HepG2 (cell line): ENCODE data around the gene DDN. TPM values are rescaled to one million over a fixed set of nuclear protein-coding genes. Genes with fewer than 3 reads are reported as not detected.

ENCODE experiments used
- ATAC-seq: fragments of 200-7000 bp; cut with Tn5 transposase; 3 replicates; pipeline ENCODE4 v1.9.1; 2020; ENCODE audit warnings: mild to moderate bottlenecking, moderate library complexity
- BruUV-seq: library from RNA; stranded (reverse); fragments of 400-500 nt; replicated peaks from 2 replicates; lab custom pipeline; 2021; lab: Mats Ljungman, UMichigan
- CTCF ChIA-PET: fragments of 300-600 bp; formaldehyde crosslinking; extraction: SDS; loops from one replicate; lab custom pipeline; 2021; ENCODE audit warnings: low total read pairs, inconsistent platforms, low intra/inter-chr PET ratio; lab: Yijun Ruan, JAX
- POLR2A ChIA-PET: fragments of 350-600 bp; sonication (Branson Sonifier 250); formaldehyde crosslinking; loops from one replicate; lab custom pipeline; 2020; ENCODE audit warnings: antibody characterized with exemption, inconsistent platforms; lab: Yijun Ruan, JAX
- DNase-seq: peaks from one replicate; pipeline ENCODE4 v3.0.0-alpha.2; 2015; ENCODE audit warnings: low spot score
- FAIRE-seq: peaks from 3 replicates; lab custom pipeline; 2011; peaks lifted over from hg19 to GRCh38; lab: Jason Lieb, UNC
- H2AFZ ChIP-seq: one replicate; pipeline ENCODE4 v1.6.1; 2011; ENCODE audit warnings: low read length, inconsistent platforms
- H3K27ac ChIP-seq: fragments of 300-600 bp; 3 replicates; pipeline ENCODE4 v1.8.0; 2011; ENCODE audit warnings: mixed run types, mild to moderate bottlenecking, mixed read lengths, low read length, inconsistent platforms; ENCODE audit not compliant: insufficient read depth; ENCODE audit errors: extremely low read length
- H3K27me3 ChIP-seq, 2 experiments: fragments of 200-600 bp in 1 of 2; 2 replicates in 1 of 2; 3 replicates in 1 of 2; pipeline versions ENCODE4 v1.6.0 to v1.8.0; 2011; ENCODE audit warnings: low read length in 2 of 2, mild to moderate bottlenecking in 2 of 2, moderate library complexity in 2 of 2, inconsistent platforms in 1 of 2; ENCODE audit not compliant: insufficient read depth in 2 of 2, control insufficient read depth in 1 of 2
- H3K36me3 ChIP-seq, 2 experiments: fragments of 200-600 bp in 1 of 2; replicated peaks in 1 of 2; 2 replicates in 1 of 2; 3 replicates in 1 of 2; pipeline versions ENCODE4 v1.5.1 to v1.8.0; 2011; ENCODE audit warnings: low read length in 2 of 2, inconsistent platforms in 1 of 2; ENCODE audit not compliant: insufficient read depth in 2 of 2, control insufficient read depth in 1 of 2
- H3K4me1 ChIP-seq: 2 replicates; pipeline ENCODE4 v1.5.1; 2012; ENCODE audit warnings: low read length, inconsistent platforms; ENCODE audit not compliant: insufficient read depth
- H3K4me2 ChIP-seq: 2 replicates; pipeline ENCODE4 v1.6.0; 2011; ENCODE audit warnings: low read depth, low read length, inconsistent platforms
- H3K4me3 ChIP-seq, 3 experiments: fragments of 200-600 bp in 1 of 3; sonication (generic), shearing (Covaris generic) in 1 of 3; replicated peaks in 1 of 3; 2 replicates each; pipeline ENCODE4 v1.5.1; 2011 to 2016; ENCODE audit warnings: low read length in 3 of 3, inconsistent platforms in 2 of 3, low read depth in 2 of 3, mild to moderate bottlenecking in 2 of 3, control low read depth in 1 of 3, mixed read lengths in 1 of 3; ENCODE audit not compliant: insufficient read depth in 1 of 3
- H3K79me2 ChIP-seq: one replicate; pipeline ENCODE4 v1.6.1; 2011; ENCODE audit warnings: low read length, inconsistent platforms; ENCODE audit not compliant: insufficient read depth
- H3K9ac ChIP-seq: 2 replicates; pipeline ENCODE4 v1.6.0; 2011; ENCODE audit warnings: mild to moderate bottlenecking, low read depth, low read length, inconsistent platforms; ENCODE audit not compliant: insufficient read depth
- H3K9me3 ChIP-seq: 2 replicates; pipeline ENCODE4 v1.5.1; 2012; ENCODE audit warnings: mild to moderate bottlenecking, low read length
- H4K20me1 ChIP-seq: 2 replicates; pipeline ENCODE4 v1.6.0; 2011; ENCODE audit warnings: inconsistent platforms, mild to moderate bottlenecking, low read length, moderate library complexity; ENCODE audit not compliant: insufficient read depth
- BCL3 ChIP-seq: sonication (generic); formaldehyde crosslinking; IDR thresholded peaks from 2 replicates; pipeline ENCODE4 v1.5.1; 2020; ENCODE audit warnings: mild to moderate bottlenecking, missing genetic modification reagents, moderate library complexity
- BRD4 ChIP-seq: sonication (generic); formaldehyde crosslinking; IDR thresholded peaks from 2 replicates; pipeline ENCODE4 v1.4.0; 2020; ENCODE audit warnings: missing genetic modification reagents
- HDAC1 ChIP-seq: sonication (generic); formaldehyde crosslinking; IDR thresholded peaks from 2 replicates; pipeline ENCODE4 v1.5.1; 2020; ENCODE audit warnings: mild to moderate bottlenecking, missing genetic modification reagents
- HNRNPK ChIP-seq: fragments of 200-400 bp; formaldehyde crosslinking; IDR thresholded peaks from 2 replicates; pipeline ENCODE4 v1.6.1; 2018; ENCODE audit warnings: low read length, low read depth, moderate library complexity, mild to moderate bottlenecking; ENCODE audit not compliant: poor library complexity, severe bottlenecking
- MAFF ChIP-seq: IDR thresholded peaks from 2 replicates; pipeline ENCODE4 v1.6.1; 2011; ENCODE audit warnings: low read depth, low read length, improper control_type of control experiment
- MAFK ChIP-seq, 2 experiments: IDR thresholded peaks in 1 of 2; conservative IDR thresholded peaks in 1 of 2; 2 replicates each; pipeline ENCODE4 v1.6.1; 2011; ENCODE audit warnings: improper control_type of control experiment in 2 of 2, low read length in 2 of 2
- MTF2 ChIP-seq: sonication (generic); formaldehyde crosslinking; IDR thresholded peaks from 2 replicates; pipeline ENCODE4 v1.5.0; 2020; ENCODE audit warnings: missing genetic modification reagents, borderline replicate concordance
- MYNN ChIP-seq: sonication (generic); formaldehyde crosslinking; IDR thresholded peaks from 2 replicates; pipeline ENCODE4 v1.4.0; 2020; ENCODE audit warnings: mild to moderate bottlenecking, low read depth, missing genetic modification reagents
- NCOA2 ChIP-seq: sonication (generic); formaldehyde crosslinking; IDR thresholded peaks from 2 replicates; pipeline ENCODE4 v1.8.0; 2022; ENCODE audit warnings: inconsistent platforms
- RBM22 ChIP-seq: fragments of 200-400 bp; formaldehyde crosslinking; optimal IDR thresholded peaks from 2 replicates; pipeline ENCODE3; 2017; ENCODE audit warnings: mild to moderate bottlenecking, low read length, moderate library complexity
- RCOR2 ChIP-seq: IDR thresholded peaks from 2 replicates; pipeline ENCODE4 v1.6.1; 2016; ENCODE audit warnings: missing biosample characterization, missing genetic modification reagents
- SP4 ChIP-seq: sonication (generic); formaldehyde crosslinking; IDR thresholded peaks from 2 replicates; pipeline ENCODE4 v1.8.1; 2023; ENCODE audit warnings: mild to moderate bottlenecking, missing genetic modification reagents
- SPEN ChIP-seq: sonication (generic); formaldehyde crosslinking; IDR thresholded peaks from 2 replicates; pipeline ENCODE4 v1.5.1; 2020; ENCODE audit warnings: low read depth, mild to moderate bottlenecking, missing genetic modification reagents
- TP53 ChIP-seq: sonication (generic); formaldehyde crosslinking; conservative IDR thresholded peaks from 2 replicates; pipeline ENCODE4 v1.4.0; 2020; ENCODE audit warnings: missing genetic modification reagents
- TRIM22 ChIP-seq: fragments of 450-650 bp; IDR thresholded peaks from 2 replicates; pipeline ENCODE4 v1.6.1; 2017
- ZBTB20 ChIP-seq: sonication (generic); formaldehyde crosslinking; IDR thresholded peaks from 2 replicates; pipeline ENCODE4 v1.8.1; 2023; ENCODE audit warnings: missing genetic modification reagents, low read depth, mild to moderate bottlenecking, borderline replicate concordance
- ZEB1 ChIP-seq: IDR thresholded peaks from 2 replicates; pipeline ENCODE4 v1.6.1; 2012; ENCODE audit warnings: mild to moderate bottlenecking, low read depth, inconsistent platforms; ENCODE audit not compliant: insufficient replicate concordance
- ZNF264 ChIP-seq: sonication (generic); formaldehyde crosslinking; IDR thresholded peaks from 2 replicates; pipeline ENCODE4 v1.4.0; 2020; ENCODE audit warnings: missing genetic modification reagents
- ZNF333 ChIP-seq: sonication (generic); formaldehyde crosslinking; IDR thresholded peaks from 2 replicates; pipeline ENCODE4 v1.4.0; 2020; ENCODE audit warnings: mild to moderate bottlenecking, missing genetic modification reagents, borderline replicate concordance
- ZNF670 ChIP-seq: sonication (generic); formaldehyde crosslinking; IDR thresholded peaks from 2 replicates; pipeline ENCODE4 v1.8.0; 2022; ENCODE audit warnings: mild to moderate bottlenecking, missing genetic modification reagents, borderline replicate concordance
- ZNF879 ChIP-seq: sonication (generic); formaldehyde crosslinking; IDR thresholded peaks from 2 replicates; pipeline ENCODE4 v1.8.1; 2023; ENCODE audit warnings: missing genetic modification reagents
- WGBS: methylation state at CpG from one replicate; pipeline ENCODE4 v1.1.6; 2017; ENCODE audit warnings: low lambda C conversion rate; 5-methylcytosine and 5-hydroxymethylcytosine counted together
- in situ Hi-C: cut with HindIII; loops from 2 replicates; pipeline ENCODE4 v1.10.0; 2017; ENCODE audit warnings: low pct_unique_long_range_greater_than_20kb; ENCODE audit not compliant: extremely low pct_ligation_motif_present
- intact Hi-C: fragments of 100-400 bp; cut with micrococcal nuclease; formaldehyde crosslinking; loops from one replicate; pipeline ENCODE4 v1.10.0; 2022; ENCODE audit not compliant: unreplicated experiment
- polyA plus RNA-seq, 8 experiments: library from polyadenylated mRNA; depleted of rRNA in 3 of 8; stranded (reverse) in 7 of 8; unstranded in 1 of 8; fragments of >200 nt; fragmentation: Illumina TruSeq in 4 of 8; extraction: Trizol in 4 of 8; gene quantifications; 2 replicates each; pipeline versions ENCODE4 v1.2.1 to v1.2.3, GENCODE V29; 2011 to 2016; ENCODE audit warnings: low read depth in 4 of 8, missing spikeins in 1 of 8, mixed read lengths in 1 of 8; ENCODE audit not compliant: insufficient read depth in 1 of 8
- total RNA-seq, 5 experiments: library from RNA; depleted of rRNA; stranded (reverse); fragments of >200 nt; fragmentation: Illumina TruSeq; extraction: Trizol; gene quantifications; 2 replicates each; pipeline ENCODE4 v1.2.3, GENCODE V29; 2016; ENCODE audit warnings: low read depth in 1 of 5

Gene DDN
- total and polyA plus RNA-seq, 2 of the 13 experiments (the other 11 are each of a cell fraction or from before 2014, with no cell fraction given): 0.24 to 0.53 TPM

- TF ChIP-seq MAFF (peak; percentile 29; the same call in 1 of the 2 replicates), ZNF264 (0 out of 2 replicates have a peak, but pooled peaks have one; percentile 8), HNRNPK (peak; percentile 39)
These were observed 19.9 kb upstream of the DDN start (continued) for GRCh38 chr12:49019120-49019430.

- WGBS: 2% methylated on average over 28 of the region's 59 CpGs
- DNase-seq (peak; percentile 91), ATAC-seq (peak; percentile 89), FAIRE-seq (peak; percentile 82)
- peaks cover 11 to 14% of the 10 kb centered on the region in 2 experiments for H3K36me3 ChIP-seq
- no peaks in the 10 kb centered on the region for H3K27me3 ChIP-seq
- H3K9me3 ChIP-seq: no peaks in the 10 kb centered on the region
- H4K20me1 ChIP-seq: no peaks in the 10 kb centered on the region
- peak within 1 kb of the TSS; percentile 98 for H3K4me2 ChIP-seq
- H3K4me1 ChIP-seq: peaks cover 20% of the 10 kb centered on the region
- TSS peak; percentile 69 for BruUV-seq
- H3K79me2 ChIP-seq: peaks cover 6% of the 10 kb centered on the region
- H3K9ac ChIP-seq: peak within 1 kb of the TSS; percentile 86
- POLR2A ChIA-PET: interaction anchor here (0.8 to 1.6 kb wide), 10 partner anchors 15 to 153 kb away, joined by 3 to 9 read pairs (median 4); partner anchors contain the start of genes DDN, RHEBL1, RND1 and TUBA1B
- peak within 1 kb of the TSS; percentile 86 for H3K27ac ChIP-seq
- CTCF ChIA-PET: interaction anchor here (3.4 kb wide), 1 partner anchor 22 kb away, joined by 15 read pairs; no protein-coding TSS in a partner anchor
- in situ Hi-C loops (no loop called here), intact Hi-C loops (loop anchor here (1.0 to 5.0 kb wide), 2 partner anchors 22 to 114 kb away; partner anchors contain the start of gene TUBA1B)
- H2AFZ ChIP-seq: no peak within 1 kb of the TSS
- peak within 1 kb of the TSS; percentile 74 to 93 (median 85) for H3K4me3 ChIP-seq
- TF ChIP-seq BCL3 (CRISPR knock-in tag): peak; percentile 51; the same call in 1 of the 2 replicates
- no peak for TF ChIP-seq BRD4 (CRISPR knock-in tag)
- TF ChIP-seq ZNF333 (CRISPR knock-in tag): 0 out of 2 replicates have a peak, but pooled peaks have one; percentile 45
- TF ChIP-seq ZEB1: peak; percentile 68
- peak; percentile 98 for TF ChIP-seq RBM22
- no peak for TF ChIP-seq ZBTB20 (CRISPR knock-in tag)
- TF ChIP-seq RCOR2 (CRISPR knock-in tag): no peak
- peak; percentile 72; the same call in 1 of the 2 replicates for TF ChIP-seq TP53 (CRISPR knock-in tag)
- TF ChIP-seq MTF2 (CRISPR knock-in tag): no peak
- TF ChIP-seq TRIM22: no peak
- peak; percentile 85 for TF ChIP-seq MYNN (CRISPR knock-in tag)
- peak; percentile 92 for TF ChIP-seq SPEN (CRISPR knock-in tag)
- peak; percentile 81 for TF ChIP-seq SP4
- peak; percentile 28; the same call in 1 of the 2 replicates for TF ChIP-seq HDAC1 (CRISPR knock-in tag)
- 0 out of 2 replicates have a peak, but pooled peaks have one; percentile 24 for TF ChIP-seq NCOA2 (CRISPR knock-in tag)
- no peak for TF ChIP-seq ZNF670 (CRISPR knock-in tag)
- TF ChIP-seq MAFK (conservative IDR thresholded peaks at IDR 0.05 in 1 of 2, IDR thresholded peaks at IDR 0.05 in 1 of 2; ENCODE audit: low read length in 2 of 2): no peak
- peak; percentile 72; the same call in 1 of the 2 replicates for TF ChIP-seq ZNF879 (CRISPR knock-in tag)
These were observed 19.3 kb upstream of the DDN start, which contains the start of gene PRKAG1 for GRCh38 chr12:49018261-49019119. TSS of gene PRKAG1 (minus strand) at chr12:49018776. CDS start at chr12:49018740, 36 bp downstream.
